H1 (cell line): Measurements from ENCODE around the gene NYAP2. TPM values are rescaled to one million over a fixed set of nuclear protein-coding genes. Genes with fewer than 3 reads are reported as not detected.

ENCODE experiments used
- RNF2 ChIP-seq: fragments of 200-900, 300-1000 bp; sonication (generic); IDR thresholded peaks from 2 replicates; pipeline ENCODE4 v1.7.1; 2016; ENCODE audit warnings: borderline replicate concordance, low read depth, mild to moderate bottlenecking, antibody characterized with exemption, low read length; ENCODE audit not compliant: poor library complexity, severe bottlenecking; ENCODE audit errors: missing control alignments
- TAF1 ChIP-seq: IDR thresholded peaks from 2 replicates; pipeline ENCODE4 v1.6.1; 2011; ENCODE audit warnings: mild to moderate bottlenecking, low read depth, low read length
- TCF12 ChIP-seq: IDR thresholded peaks from 2 replicates; pipeline ENCODE4 v1.6.1; 2011; ENCODE audit warnings: low read depth, mild to moderate bottlenecking, low read length
- TEAD4 ChIP-seq: IDR thresholded peaks from 2 replicates; pipeline ENCODE4 v1.6.1; 2012; ENCODE audit warnings: low read depth, low read length, inconsistent platforms, mixed read lengths
- polyA plus RNA-seq, 7 experiments: library from polyadenylated mRNA; depleted of rRNA in 3 of 7; stranded (reverse) in 5 of 7; unstranded in 2 of 7; fragments of >200 nt in 5 of 7; fragments of 200-250 nt in 2 of 7; gene quantifications; 1 replicate in 5 of 7; 2 replicates in 1 of 7; 4 replicates in 1 of 7; pipeline versions ENCODE4 v1.2.1 to v1.2.3, GENCODE V29; 2011 to 2013; ENCODE audit warnings: missing spikeins in 2 of 7, mixed read lengths in 2 of 7
- total RNA-seq: library from RNA; stranded (reverse); fragmentation: NEBNext Ultra II Directional; extraction: Animal tissue kit (Norgen Biotek cat#: 25700); gene quantifications from 2 replicates; pipeline ENCODE4 v1.2.1, GENCODE V29; 2021

NYAP2 gene
- total and polyA plus RNA-seq, 2 of the 8 experiments (the other 6 are each of a cell fraction or from before 2014, with no cell fraction given): not detected

DNA sequence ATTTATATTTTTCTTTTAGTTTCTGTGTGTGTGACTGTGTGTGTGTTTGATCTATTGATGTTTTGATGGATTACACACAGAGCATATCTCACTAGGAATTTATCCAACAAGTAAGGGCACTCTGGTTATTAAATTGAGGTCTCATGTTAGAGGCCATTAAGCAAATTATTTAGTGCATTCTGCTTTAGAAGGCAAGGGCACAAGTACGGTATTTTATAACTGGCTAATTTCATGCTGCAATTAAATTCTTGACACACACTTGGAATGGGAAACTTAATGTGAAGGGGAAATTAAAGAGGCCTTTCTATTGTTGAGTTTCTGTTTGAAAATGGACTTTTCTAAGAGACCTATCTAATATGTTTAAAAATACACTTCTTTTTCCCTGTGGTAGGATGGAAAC is 25.8 kb downstream of the NYAP2 start (continued):
- no peak for TF ChIP-seq TCF12
- TF ChIP-seq RNF2: no peak
- TF ChIP-seq TAF1: no peak
- TF ChIP-seq TEAD4: no peak
